Calu3 (cell line): Measurements from ENCODE around the gene SYT12. TPM values are rescaled to one million over a fixed set of nuclear protein-coding genes. Genes with fewer than 3 reads are reported as not detected.

Experiments
- BruUV-seq: library from RNA; stranded (reverse); fragments of 400-500 nt; replicated peaks from 2 replicates; lab custom pipeline; 2021; lab: Mats Ljungman, UMichigan
- CTCF ChIA-PET: fragments of 300-600 bp; sonication (Branson Sonifier 250); formaldehyde crosslinking; loops from one replicate; lab custom pipeline; 2022; ENCODE audit warnings: antibody characterized with exemption; lab: Charles Lee
- DNase-seq: peaks from one replicate; pipeline ENCODE4 v3.0.0; 2022
- H3K27ac Mint-ChIP-seq: one replicate; pipeline ENCODE4 v1.8.0; 2022; ENCODE audit warnings: mixed read lengths; ENCODE audit not compliant: unreplicated experiment
- H3K27me3 Mint-ChIP-seq: one replicate; pipeline ENCODE4 v1.8.0; 2022; ENCODE audit warnings: mixed read lengths; ENCODE audit not compliant: unreplicated experiment
- H3K36me3 Mint-ChIP-seq: one replicate; pipeline ENCODE4 v1.8.0; 2022; ENCODE audit warnings: mild to moderate bottlenecking, moderate library complexity, mixed read lengths; ENCODE audit not compliant: insufficient read depth, unreplicated experiment
- H3K4me1 Mint-ChIP-seq: one replicate; pipeline ENCODE4 v1.8.0; 2022; ENCODE audit warnings: mild to moderate bottlenecking, low read depth, mixed read lengths; ENCODE audit not compliant: unreplicated experiment
- H3K4me3 Mint-ChIP-seq: one replicate; pipeline ENCODE4 v1.8.0; 2022; ENCODE audit warnings: mild to moderate bottlenecking, low read depth, moderate library complexity, mixed read lengths; ENCODE audit not compliant: unreplicated experiment
- H3K9me3 Mint-ChIP-seq: one replicate; pipeline ENCODE4 v1.8.0; 2022; ENCODE audit warnings: low read depth, mixed read lengths; ENCODE audit not compliant: unreplicated experiment
- intact Hi-C: fragments of 100-400 bp; cut with micrococcal nuclease; formaldehyde crosslinking; loops from one replicate; pipeline ENCODE4 v1.10.0; 2022; ENCODE audit not compliant: unreplicated experiment
- total RNA-seq: library from RNA; stranded (reverse); gene quantifications from 2 replicates; pipeline ENCODE4 v1.2.3, GENCODE V29; 2022
- TF ChIP-seq, protein P1 (sequence below): fragments of 200-600 bp; IDR thresholded peaks from one replicate; pipeline ENCODE4 v1.8.0; 2022; ENCODE audit warnings: antibody characterized with exemption; ENCODE audit not compliant: unreplicated experiment

Gene SYT12
- total RNA-seq, 1 experiment from 2014 or later: 6.4 TPM

DNA sequence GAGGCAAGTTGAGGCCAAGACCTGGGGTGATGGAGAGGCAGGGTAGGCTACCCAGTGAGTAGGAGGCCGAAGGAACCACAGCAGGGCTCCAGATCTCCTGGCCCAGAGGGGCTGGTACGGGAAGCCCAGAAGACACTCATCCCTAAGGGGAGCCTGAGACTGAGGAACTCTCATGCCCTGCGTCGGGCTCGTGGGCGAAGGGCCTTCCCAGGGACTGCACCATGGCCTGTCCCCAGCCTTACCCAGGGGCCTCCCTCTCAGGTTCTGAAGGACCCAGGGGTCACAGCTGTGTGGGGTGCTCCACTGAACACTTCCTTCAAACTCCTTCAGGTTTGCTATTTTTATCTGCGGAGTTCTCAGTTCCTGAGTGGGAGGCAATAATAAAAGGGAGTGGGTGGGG is 15.8 kb upstream of the SYT12 start:
- Mint-ChIP-seq H3K27me3 (no peaks in the 10 kb centered on the region), H3K9me3 (no peaks in the 10 kb centered on the region), H3K4me3 (no peak overlapping the region), H3K36me3 (no peaks in the 10 kb centered on the region), H3K4me1 (no peaks in the 10 kb centered on the region), H3K27ac (no peak overlapping the region)
- BruUV-seq: no TSS peak
- DNase-seq: no peak
- intact Hi-C loops: no loop called here
- TF ChIP-seq, protein P1, sequence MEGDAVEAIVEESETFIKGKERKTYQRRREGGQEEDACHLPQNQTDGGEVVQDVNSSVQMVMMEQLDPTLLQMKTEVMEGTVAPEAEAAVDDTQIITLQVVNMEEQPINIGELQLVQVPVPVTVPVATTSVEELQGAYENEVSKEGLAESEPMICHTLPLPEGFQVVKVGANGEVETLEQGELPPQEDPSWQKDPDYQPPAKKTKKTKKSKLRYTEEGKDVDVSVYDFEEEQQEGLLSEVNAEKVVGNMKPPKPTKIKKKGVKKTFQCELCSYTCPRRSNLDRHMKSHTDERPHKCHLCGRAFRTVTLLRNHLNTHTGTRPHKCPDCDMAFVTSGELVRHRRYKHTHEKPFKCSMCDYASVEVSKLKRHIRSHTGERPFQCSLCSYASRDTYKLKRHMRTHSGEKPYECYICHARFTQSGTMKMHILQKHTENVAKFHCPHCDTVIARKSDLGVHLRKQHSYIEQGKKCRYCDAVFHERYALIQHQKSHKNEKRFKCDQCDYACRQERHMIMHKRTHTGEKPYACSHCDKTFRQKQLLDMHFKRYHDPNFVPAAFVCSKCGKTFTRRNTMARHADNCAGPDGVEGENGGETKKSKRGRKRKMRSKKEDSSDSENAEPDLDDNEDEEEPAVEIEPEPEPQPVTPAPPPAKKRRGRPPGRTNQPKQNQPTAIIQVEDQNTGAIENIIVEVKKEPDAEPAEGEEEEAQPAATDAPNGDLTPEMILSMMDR: no peak
- CTCF ChIA-PET: interaction anchor here (0.6 to 1.0 kb wide), 2 partner anchors 9 to 47 kb away, joined by 3 read pairs; no protein-coding TSS in a partner anchor

DNA sequence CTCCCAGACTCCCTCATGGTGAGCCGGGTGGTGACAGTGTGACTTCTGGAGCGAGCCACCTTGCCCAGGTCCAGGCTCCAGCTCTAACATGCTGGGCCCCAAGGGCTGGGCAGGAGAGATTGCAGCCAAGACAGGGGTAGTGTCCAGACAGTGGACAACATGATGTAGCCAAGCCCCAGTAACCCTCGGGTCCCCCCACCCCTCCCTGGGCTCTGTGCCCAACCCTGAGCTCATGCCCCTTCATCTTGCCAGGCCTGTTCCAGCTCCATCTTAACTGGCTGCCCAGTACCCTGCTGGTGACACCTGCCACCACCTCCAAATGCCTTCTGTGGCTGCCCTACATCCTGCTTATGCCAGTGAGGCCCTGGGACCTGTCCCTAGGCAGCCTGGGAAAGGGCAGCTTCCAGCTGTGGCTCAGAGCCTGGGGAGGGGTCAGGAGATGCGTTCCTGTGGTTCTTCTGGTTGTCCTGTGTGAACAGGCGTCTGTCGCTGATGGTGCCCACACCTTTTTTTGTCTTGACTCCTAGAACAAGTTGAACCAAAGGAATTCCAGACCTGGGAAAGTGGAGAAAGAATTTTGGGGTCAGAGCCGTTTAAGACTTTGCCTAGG is 12.5 kb upstream of the SYT12 start:
- H3K36me3 Mint-ChIP-seq: no peaks in the 10 kb centered on the region
- BruUV-seq: no TSS peak
- H3K27me3 Mint-ChIP-seq: no peaks in the 10 kb centered on the region
- TF ChIP-seq, protein P1: no peak
- no peaks in the 10 kb centered on the region for H3K9me3 Mint-ChIP-seq
- no peak overlapping the region for H3K4me3 Mint-ChIP-seq
- no peaks in the 10 kb centered on the region for H3K4me1 Mint-ChIP-seq
- no peak for DNase-seq
- CTCF ChIA-PET: interaction anchor here (0.5 to 1.1 kb wide), 3 partner anchors 14 to 155 kb away, joined by 3 to 4 read pairs (median 3); no protein-coding TSS in a partner anchor
- intact Hi-C loops: no loop called here
- no peak overlapping the region for H3K27ac Mint-ChIP-seq

DNA sequence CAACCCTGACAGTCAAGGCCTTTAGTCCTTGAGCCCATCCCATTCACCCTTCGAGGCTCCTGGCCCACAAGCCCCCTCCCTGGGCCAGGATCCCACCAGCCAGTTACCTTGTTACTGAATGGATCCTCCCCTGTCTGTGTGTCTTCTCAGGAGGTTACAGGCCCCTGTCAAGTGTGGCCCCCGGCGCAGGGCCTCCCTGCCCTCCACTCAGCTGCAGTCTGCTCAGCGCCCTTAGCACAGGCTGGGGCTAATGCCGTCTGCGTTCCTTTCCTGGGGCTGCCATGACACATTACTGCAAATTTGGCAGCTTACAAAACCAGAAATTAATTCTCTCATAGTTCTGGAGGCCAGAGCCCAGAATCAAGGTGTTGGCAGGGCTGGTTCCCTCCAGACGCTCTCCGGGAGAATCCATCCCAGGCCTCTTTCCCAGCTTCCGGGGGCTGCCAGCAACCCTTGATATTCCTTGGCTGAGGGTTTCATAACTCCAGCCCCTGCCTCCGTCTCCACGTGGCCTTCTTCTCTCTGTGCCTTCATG is 9.4 kb upstream of the SYT12 start:
- TF ChIP-seq, protein P1: no peak
- no peaks in the 10 kb centered on the region for H3K27me3 Mint-ChIP-seq
- intact Hi-C loops: no loop called here
- H3K4me3 Mint-ChIP-seq: no peak overlapping the region
- CTCF ChIA-PET: no interaction called here
- no peaks in the 10 kb centered on the region for H3K9me3 Mint-ChIP-seq
- no peaks in the 10 kb centered on the region for H3K4me1 Mint-ChIP-seq
- no peak for DNase-seq
- H3K27ac Mint-ChIP-seq: no peak overlapping the region
- no TSS peak for BruUV-seq
- no peaks in the 10 kb centered on the region for H3K36me3 Mint-ChIP-seq

DNA sequence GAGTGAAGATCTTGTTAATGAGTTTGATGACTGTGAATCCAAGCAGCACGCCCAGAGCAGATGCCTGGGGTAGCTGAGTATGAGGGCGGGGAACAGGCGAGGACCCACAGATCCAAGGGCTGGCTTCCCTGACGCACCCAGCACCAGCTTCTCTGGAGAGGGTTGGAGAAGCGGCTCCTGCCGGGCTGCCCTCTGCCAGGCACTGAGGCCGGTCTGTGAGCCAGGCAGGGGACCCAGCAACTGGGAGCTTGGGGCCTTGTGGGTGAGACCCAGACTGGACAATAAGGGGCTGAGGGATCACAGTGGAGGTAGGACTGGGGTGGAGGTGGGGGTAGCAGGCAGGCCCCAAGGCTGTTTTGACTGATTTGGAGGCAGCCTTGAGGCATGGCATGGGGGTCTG is 8.6 kb upstream of the SYT12 start:
- Mint-ChIP-seq H3K27ac (no peak overlapping the region), H3K4me1 (no peaks in the 10 kb centered on the region), H3K9me3 (no peaks in the 10 kb centered on the region), H3K27me3 (no peaks in the 10 kb centered on the region), H3K36me3 (no peaks in the 10 kb centered on the region), H3K4me3 (no peak overlapping the region)
- no TSS peak for BruUV-seq
- CTCF ChIA-PET: no interaction called here
- TF ChIP-seq, protein P1: no peak
- no peak for DNase-seq
- intact Hi-C loops: no loop called here
